Activated T-cell treated with anti-CD3 and anti-CD28 coated beads, Interleukin-2, amount 50 U/mL, for 1 hour (primary cell): ENCODE measurements around the gene GNRH2.
A peak's percentile ranks its signal among the peaks of the same experiment; 100 is the strongest.
"Not testable (repeated sequence)": the region's sequence is repeated elsewhere in the genome, so short reads cannot be mapped to it uniquely, and the experiment has no call there.

Experiments used
- DNase-seq: peaks from one replicate; pipeline ENCODE4 v3.0.0-alpha.2; 2020

GNRH2 gene

DNA sequence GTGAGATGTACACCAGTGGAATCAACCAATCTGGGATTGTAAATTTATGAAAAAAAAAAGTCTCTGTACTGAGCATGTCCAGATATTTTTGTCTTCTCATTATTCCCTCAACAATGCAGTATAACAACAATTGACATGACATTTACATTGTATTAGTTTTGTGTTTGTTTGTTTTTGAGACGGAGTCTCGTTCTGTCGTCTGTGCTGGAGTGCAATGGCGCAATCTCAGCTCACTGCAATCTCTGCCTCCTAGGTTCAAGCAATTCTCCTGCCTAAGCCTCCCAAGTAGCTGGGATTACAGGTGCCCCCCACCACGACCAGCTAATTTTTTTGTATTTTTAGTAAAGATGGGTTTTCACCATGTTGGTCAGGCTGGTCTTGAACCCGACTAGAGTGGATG lies 31.9 kb downstream of the GNRH2 start:
- not testable (repeated sequence) for DNase-seq

DNA sequence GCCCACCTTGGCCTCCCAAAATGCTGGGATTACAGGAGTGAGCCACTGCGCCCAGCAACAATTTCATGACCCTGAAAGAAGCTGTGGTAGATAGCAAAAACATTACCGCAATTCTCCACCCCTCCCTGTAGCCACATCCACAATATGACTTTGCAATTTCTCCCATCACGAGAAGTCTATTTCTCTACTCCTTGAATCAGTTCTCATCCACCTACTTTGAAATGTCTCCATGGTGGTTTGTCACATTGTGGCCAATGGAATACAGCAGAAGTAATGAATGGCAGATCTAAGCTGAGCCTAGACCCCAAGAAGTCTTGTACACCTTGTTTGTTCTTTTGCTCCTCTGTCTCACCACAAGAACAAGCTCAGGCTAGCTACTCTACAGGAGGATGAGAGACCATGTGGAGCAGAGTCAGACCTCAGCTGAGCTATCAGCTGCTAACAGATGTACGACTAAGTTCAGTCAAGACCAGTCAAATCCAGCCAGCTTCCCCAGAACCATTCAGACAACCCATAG lies 34.3 kb downstream of the GNRH2 start:
- no peak for DNase-seq

DNA sequence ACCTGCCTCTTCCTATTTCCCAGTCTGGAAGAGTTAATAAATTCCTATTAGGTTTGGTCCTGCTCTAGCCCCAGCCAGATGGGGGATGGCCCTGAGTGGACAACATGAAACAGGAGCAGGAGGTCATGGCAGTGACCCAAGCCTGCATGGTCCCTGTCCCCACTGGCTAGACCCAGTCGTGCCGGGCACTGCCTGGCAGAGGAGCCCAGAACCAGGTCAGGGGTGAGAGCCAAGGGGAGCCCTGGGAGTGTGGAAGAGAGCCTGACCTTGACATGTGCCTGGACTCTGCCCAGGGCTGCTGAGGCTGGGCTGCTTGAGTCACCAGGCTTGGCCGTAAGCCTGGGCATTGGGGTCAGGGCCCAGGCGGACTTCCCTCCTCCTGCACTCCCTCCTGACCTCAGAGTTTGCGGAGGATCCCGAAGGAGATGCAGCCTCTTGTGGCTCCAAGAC lies 37.5 kb downstream of the GNRH2 start:
- DNase-seq, result no peak

DNA sequence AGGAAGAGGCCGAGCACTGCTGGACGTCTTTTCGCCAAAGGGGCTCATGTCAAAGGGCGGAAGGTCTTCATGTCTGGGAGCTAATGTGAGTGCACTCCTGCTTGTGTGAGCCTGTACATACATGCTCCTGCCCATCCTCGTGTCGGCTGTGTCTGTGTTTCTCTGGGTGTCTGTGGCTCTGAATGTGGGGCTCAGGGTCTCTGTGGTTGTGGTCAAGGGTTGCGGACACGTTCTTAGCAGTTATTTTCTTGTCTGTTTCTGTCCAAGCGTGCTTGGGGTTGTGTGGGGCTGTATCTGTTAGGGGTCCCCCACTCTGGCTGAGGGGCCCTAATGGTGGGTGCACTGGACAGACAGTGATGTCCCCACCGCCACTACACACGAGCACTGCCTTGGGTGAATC lies 38.2 kb downstream of the GNRH2 start:
- no peak for DNase-seq

DNA sequence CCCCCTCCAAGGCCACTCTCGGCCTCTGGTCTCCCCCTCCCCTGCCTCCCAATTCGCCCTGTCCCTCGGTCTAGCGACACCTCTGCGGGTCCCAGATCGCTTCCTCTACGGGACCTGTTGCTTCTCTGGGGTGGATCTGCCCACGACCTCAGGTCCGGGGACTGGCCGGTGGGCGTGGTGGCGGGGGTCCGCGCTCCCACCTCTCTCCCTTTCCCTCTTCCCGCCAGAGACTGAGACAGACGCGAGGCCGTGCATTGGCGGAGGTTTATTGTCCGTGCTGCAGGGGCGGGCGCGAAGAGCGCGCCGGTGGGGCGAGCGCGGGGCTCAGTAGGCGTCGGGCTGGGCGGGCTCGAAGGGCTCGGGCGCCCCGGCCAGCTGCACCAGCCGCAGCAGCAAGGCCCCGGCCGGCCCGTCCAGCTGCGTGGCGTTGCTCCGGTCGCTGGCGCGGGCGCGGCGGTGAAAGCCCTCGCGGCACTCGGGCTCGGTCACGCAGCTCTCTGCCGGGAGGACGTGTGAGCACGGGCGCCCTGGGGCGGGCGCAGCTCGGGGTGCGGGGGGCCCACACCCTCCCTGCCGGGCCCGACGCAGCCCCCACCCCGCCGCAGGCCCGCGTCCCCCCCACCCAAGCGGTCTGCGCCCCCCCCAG lies 39.0 kb downstream of the GNRH2 start:
- DNase-seq, result peak; percentile 41

DNA sequence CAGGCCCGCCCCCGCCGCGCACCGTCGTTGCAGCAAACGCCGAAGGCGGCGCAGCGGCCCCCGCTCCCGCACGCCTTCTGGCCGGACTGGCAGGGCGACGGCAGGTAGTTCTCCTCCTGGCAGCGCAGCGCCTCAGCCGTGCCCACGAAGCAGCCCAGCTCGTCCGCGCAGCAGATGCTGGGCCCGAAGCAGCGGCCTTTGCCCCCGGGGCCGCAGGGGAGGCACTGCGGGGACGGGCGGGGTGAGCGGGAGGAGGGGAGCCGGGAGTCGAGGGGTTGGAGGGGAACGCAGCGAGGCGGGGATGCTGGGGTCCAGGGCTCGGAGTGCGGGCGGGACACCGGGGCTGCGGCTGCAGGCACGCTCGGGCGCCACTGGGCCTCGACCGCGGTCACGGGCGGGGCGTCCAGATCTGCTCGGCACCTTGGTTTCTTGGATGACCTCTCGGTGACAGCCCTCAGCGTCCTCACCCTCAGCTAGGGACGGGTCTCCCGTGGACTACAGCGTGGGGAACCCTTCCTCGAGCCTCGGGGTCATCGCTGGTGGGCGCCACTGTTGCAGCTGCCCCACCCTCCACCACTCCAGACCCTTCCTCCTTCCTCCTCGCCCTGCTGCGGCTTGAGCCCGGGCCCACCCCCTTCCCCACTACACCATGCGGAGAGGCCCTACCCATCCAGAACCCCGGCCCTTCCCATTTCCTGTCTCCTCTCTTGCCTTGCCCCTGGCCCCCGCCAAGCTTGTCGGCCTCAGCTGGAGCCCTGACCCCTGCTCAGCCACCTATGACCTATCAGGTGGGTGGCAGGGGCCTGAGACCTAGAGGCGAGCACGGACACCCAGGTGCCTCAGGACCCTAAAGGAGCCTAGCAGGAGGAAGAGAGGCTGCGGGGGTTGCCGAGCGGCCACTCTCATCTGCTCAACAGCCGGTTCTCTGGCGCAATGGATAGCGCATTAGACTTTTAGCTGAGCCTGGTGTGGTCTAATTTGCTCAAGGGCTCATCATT lies 39.8 kb downstream of the GNRH2 start:
- DNase-seq, result peak; percentile 42

DNA sequence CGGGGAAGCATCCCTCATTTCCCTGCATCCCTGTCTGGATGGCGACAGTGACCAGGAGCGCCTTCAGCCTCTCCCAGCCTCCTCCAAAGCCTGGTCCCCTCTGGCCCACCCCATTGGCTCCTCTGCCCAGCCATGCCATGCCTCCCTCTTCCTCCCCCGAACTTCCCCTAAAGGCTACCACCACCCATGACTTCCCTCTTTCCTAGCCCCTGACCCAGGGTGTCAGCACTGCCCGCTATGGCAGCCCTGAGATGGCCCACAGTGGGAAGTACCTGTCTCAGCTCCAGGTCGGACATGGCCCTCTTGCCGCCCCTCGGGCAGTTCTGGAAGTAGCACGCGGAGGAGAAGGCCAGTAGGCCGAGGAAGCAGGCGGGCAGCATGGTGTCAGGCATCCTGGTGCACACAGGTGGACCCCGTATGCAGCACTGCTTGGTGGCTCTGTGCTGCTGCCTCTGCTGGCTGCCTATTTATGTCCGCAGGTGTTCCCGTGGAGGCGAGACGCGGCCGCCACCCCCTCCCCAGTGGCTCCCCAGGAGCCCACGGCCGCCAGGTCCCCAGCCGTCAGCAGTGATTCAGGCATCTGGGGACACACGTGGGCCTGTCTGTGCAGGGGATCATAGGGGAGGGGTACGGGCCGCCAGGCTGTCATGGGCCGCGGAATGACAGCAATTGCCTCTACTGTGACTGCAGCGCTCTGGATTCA lies 41.0 kb downstream of the GNRH2 start, which contains the start of gene AVP:
TSS of gene AVP (minus strand) at position 442 of the 703 bp plus-strand sequence. CDS start at position 392, 50 bp downstream.
- no peak for DNase-seq

DNA sequence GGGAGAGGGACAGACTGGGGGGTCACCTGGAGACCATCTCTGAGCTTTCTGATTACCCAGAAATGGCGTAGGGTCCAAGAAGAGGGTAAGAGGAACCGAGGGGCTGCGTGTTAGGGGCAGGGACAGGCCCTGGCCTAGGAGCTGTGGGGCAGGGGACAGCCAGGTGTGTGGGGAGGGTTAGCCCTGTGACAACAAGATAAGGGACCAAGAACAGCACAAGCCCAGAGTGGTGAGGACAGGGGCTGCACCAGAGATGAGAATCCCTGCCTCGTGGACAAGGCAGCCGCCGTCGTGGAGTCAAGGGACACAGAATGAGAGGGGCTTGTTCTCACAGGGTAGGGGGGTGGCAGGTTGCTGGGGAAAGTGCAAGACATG lies 41.6 kb downstream of the GNRH2 start:
- DNase-seq, result no peak

DNA sequence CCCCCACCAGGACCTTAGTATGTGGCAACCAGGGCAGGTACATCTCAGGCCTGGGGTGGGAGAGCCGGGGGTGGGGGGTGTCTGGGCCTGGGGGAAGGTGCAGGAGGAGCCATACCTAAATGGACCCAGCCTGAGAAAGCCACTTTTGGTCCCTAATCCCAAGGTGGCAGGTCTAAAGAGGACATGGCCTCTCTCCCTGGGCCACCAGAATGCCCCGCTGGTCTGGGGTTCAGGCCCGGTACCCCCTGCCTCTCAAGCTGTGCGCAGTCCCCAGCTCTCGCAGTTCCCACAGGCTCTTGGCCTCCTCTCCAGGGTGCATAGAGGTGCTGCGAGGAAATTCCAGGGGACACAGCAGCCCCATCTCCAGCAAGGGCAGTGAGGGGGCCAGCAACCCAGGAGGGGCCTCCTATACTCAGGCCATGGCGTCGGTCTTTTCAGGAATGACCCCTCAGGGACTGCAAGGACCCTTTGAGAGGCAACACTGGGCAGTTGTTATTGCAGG lies 42.2 kb downstream of the GNRH2 start:
- no peak for DNase-seq

DNA sequence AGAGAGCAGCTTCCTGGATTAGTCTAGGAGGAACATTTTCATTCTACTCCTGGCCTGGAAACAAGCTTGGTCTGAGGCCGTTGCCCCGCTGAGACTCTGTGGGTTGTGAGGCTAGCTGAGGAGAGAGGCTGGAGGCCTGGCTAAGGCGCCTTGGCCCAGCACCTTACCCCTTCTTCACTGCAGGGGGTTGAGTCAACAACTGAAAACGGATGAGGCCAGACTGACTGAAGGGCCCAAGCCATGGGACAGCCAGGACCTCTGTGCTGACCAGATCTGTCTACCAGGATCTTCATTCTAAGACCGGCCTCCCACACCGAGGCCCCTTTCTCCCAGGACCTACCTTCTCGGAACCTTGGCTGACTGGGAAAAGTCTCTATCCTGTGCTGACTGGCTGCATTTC lies 44.6 kb downstream of the GNRH2 start:
- DNase-seq, result no peak

DNA sequence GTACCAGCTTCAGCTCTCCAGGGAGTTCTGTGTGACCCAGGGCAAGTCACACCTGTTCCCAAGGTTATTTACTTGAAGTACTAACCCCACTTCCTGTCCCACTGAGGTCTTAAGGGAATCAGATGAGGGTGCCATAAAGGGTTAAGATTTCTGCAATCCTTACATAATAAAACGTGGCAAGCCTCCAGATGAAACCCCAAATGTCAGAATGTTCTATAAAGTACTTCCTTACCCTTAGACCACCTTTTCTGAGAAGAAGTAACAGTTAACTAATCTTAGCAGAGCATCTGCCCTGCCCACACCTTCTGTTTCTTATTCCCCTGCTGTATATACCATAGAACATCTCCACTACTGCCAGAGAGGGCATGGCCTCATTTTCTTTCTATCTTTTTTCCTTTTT lies 47.1 kb downstream of the GNRH2 start:
- no peak for DNase-seq

DNA sequence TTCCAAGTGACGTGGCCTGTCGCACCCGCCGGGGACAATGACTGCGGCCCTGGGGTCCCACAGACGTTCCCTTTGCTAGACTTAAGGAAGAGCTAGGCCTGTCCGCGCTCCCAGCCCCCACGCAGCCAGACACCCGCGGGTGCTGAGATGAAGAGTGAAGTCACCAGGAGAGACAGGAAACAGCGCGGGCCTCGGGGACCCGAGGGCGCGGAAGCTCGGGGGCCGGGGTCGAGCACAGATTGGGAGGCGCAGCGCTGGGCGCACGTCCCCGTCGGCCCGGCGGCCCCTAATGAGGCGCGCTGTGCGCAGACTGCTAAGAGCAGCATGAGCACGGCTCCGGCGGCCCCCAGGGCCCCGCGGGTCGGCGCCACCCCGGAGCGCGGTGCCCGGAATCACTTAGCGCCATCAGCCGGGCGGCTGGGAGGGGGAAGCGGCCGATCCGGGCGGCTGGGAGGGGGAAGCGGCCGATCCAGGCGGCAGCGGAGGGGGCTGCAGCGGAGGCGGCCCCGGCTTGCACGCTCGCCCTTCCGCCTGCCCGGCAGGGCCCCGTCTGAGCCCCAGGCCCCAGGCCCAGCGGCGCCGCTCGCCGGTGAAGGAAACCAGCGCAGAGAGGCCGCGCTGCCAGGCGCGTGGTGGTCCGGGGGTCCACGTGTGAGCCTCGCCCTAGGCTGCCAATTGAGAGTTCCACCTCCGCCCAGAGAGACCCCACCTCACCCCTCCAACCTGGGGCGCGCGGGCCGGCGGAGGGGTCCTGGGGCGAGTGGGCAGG lies 49.4 kb downstream of the GNRH2 start:
- DNase-seq, result peak; percentile 67

DNA sequence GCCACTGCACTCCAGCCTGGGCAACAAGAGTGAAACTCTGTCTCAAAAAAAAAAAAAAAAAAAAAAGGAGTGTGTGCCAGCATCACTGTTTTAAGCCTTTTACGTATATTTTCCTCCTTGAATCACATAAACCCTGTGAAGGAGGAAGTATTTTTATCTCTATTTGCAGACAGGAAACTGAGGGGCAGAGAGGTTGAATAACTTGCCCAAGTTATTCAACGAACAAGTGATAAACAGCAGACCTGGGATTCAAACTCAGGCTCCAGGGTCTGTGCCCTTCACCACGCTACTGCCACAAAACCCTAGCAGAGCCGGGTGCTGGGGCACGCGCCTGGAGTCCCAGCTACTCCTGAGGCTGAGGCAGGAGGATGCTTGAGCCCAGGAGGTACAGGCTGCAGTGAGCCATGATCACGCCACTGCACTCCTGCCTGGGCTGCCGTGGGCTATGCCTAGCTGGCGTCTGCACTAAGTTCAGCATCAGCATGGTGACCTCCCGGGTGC lies 50.5 kb downstream of the GNRH2 start:
- peak; percentile 58 for DNase-seq

DNA sequence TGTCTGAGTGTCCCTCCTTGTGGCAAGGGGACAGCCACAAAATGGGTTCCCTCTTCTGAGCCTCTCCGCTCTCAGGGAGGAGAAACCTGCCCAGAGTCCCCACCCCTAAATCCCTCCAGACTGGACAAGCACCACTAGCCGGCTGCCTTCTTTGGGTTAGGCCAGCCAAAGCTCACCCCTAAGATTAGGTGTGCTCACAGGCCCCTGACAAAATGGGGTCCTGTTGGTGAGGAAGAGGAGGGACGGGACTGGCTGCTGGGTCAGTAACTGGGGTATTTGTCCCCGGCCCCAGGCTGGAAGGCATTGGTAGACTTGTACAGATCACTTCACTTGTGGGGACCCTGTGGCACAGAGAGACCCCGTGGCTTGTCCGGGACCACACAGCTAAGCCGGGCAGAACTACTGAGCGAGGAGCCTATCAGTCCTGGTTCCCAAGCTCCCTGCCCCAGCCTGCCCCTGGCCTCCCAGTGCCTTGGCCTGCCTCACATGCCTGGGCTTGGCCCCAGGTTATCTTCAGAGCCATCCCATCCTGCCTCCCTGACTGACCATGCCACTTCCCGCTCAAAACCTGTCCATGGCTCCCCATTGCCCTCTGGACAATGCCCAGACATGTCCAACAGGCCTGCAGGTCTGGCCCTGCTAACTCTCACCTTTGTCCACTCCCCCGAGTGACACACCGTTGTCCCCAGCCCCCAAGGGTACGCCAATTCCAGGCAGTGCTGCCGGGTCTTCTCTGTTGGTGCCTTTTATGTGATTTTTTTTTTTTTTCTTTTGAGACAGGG lies 51.6 kb downstream of the GNRH2 start:
- no peak for DNase-seq
